K562 (cell line): ENCODE results near the gene SCGB1C2. TPM values are rescaled to one million over a fixed set of nuclear protein-coding genes. Genes with fewer than 3 reads are reported as not detected.

Experiments used
- ARID2 ChIP-seq: fragments of 450-650 bp; IDR thresholded peaks from 2 replicates; pipeline ENCODE4 v1.6.1; 2017; ENCODE audit warnings: antibody characterized with exemption, mild to moderate bottlenecking
- ESRRA ChIP-seq: fragments of 450-650 bp; IDR thresholded peaks from 2 replicates; pipeline ENCODE4 v1.6.1; 2014; ENCODE audit warnings: low read depth, mild to moderate bottlenecking, moderate library complexity, borderline replicate concordance
- NCOA6 ChIP-seq: fragments of 450-650 bp; IDR thresholded peaks from 2 replicates; pipeline ENCODE4 v1.6.1; 2017; ENCODE audit warnings: mild to moderate bottlenecking
- NFIC ChIP-seq: fragments of 450-650 bp; IDR thresholded peaks from 2 replicates; pipeline ENCODE4 v1.6.1; 2017; ENCODE audit warnings: mild to moderate bottlenecking, inconsistent platforms
- POLR2A ChIP-seq: fragments of 450-650 bp; conservative IDR thresholded peaks from 2 replicates; pipeline ENCODE4 v1.6.1; 2016
- polyA plus RNA-seq, 8 experiments: library from polyadenylated mRNA; depleted of rRNA in 4 of 8; stranded (reverse) in 5 of 8; unstranded in 3 of 8; fragments of >200 nt; fragmentation: Nextera tagmentation in 2 of 8; fragmentation: Illumina TruSeq in 1 of 8; extraction: Ambion mirVana in 2 of 8; extraction: Trizol in 1 of 8; gene quantifications; 2 replicates each; pipeline versions ENCODE4 v1.2.1 to v1.2.3, GENCODE V29; 2011 to 2014; ENCODE audit warnings: inconsistent platforms in 1 of 8, missing spikeins in 1 of 8
- total RNA-seq, 7 experiments: library from RNA; depleted of rRNA in 6 of 7; stranded (reverse); fragments of >200 nt in 6 of 7; fragmentation: Illumina TruSeq in 2 of 7; extraction: Trizol in 2 of 7; gene quantifications; 2 replicates each; pipeline versions ENCODE4 v1.2.1 to v1.2.3, GENCODE V29; 2011 to 2021; ENCODE audit warnings: low replicate concordance in 1 of 7
- TF ChIP-seq, protein P1 (sequence below): fragments of 200-600 bp; sonication (generic); IDR thresholded peaks from one replicate; pipeline ENCODE4 v1.6.1; 2012; ENCODE audit warnings: mild to moderate bottlenecking, low read depth, low read length, inconsistent platforms

Gene SCGB1C2
- total and polyA plus RNA-seq, 9 of the 15 experiments (the other 6 are each of a cell fraction or from before 2014, with no cell fraction given) = not detected

DNA sequence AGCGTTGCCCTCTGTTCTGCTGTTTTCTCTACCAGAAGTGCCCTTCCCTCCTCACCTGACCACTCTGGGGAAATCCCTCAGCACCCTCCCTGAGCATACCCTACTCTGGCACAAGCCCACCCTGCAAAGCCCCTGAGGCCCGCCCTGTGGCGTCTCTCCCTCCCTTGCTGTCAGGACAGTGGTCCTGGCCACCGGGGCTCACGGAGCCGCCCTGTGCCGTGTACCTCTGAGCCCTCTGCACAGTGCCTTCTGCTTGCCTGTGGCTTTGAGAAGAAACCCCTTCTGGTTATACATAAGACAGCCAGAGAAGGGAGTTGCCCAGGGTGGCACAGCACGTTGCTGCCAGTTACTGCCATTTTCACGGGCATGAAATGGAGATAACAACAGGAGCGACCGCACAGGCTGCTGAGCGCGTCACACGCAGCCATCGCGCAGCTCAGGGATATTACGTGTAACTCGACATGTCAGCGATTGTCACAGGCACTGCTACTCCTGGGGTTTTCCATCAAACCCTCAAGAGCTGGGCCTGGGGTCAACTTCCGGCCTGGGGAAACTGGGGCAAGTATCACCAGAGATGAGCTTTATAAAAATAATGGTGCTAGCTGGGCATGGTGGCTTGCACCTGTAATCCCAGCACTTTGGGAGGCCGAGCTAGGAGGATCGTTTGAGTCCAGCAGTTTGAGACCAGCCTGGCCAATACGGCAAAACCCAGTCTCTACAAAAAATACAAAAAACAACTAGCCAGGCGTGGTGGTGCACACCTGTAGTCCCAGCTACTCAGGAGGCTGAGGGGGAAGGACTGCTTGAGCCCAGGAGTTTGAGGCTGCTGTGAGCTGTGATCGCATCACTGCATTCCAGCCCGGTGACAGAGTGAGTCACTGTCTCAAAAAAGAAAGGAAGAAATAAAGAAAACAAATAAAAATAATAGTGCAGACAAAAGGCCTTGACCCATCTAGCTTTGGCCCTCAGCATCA, 14.8 kb downstream of the SCGB1C2 start (continued):
- TF ChIP-seq, protein P1, sequence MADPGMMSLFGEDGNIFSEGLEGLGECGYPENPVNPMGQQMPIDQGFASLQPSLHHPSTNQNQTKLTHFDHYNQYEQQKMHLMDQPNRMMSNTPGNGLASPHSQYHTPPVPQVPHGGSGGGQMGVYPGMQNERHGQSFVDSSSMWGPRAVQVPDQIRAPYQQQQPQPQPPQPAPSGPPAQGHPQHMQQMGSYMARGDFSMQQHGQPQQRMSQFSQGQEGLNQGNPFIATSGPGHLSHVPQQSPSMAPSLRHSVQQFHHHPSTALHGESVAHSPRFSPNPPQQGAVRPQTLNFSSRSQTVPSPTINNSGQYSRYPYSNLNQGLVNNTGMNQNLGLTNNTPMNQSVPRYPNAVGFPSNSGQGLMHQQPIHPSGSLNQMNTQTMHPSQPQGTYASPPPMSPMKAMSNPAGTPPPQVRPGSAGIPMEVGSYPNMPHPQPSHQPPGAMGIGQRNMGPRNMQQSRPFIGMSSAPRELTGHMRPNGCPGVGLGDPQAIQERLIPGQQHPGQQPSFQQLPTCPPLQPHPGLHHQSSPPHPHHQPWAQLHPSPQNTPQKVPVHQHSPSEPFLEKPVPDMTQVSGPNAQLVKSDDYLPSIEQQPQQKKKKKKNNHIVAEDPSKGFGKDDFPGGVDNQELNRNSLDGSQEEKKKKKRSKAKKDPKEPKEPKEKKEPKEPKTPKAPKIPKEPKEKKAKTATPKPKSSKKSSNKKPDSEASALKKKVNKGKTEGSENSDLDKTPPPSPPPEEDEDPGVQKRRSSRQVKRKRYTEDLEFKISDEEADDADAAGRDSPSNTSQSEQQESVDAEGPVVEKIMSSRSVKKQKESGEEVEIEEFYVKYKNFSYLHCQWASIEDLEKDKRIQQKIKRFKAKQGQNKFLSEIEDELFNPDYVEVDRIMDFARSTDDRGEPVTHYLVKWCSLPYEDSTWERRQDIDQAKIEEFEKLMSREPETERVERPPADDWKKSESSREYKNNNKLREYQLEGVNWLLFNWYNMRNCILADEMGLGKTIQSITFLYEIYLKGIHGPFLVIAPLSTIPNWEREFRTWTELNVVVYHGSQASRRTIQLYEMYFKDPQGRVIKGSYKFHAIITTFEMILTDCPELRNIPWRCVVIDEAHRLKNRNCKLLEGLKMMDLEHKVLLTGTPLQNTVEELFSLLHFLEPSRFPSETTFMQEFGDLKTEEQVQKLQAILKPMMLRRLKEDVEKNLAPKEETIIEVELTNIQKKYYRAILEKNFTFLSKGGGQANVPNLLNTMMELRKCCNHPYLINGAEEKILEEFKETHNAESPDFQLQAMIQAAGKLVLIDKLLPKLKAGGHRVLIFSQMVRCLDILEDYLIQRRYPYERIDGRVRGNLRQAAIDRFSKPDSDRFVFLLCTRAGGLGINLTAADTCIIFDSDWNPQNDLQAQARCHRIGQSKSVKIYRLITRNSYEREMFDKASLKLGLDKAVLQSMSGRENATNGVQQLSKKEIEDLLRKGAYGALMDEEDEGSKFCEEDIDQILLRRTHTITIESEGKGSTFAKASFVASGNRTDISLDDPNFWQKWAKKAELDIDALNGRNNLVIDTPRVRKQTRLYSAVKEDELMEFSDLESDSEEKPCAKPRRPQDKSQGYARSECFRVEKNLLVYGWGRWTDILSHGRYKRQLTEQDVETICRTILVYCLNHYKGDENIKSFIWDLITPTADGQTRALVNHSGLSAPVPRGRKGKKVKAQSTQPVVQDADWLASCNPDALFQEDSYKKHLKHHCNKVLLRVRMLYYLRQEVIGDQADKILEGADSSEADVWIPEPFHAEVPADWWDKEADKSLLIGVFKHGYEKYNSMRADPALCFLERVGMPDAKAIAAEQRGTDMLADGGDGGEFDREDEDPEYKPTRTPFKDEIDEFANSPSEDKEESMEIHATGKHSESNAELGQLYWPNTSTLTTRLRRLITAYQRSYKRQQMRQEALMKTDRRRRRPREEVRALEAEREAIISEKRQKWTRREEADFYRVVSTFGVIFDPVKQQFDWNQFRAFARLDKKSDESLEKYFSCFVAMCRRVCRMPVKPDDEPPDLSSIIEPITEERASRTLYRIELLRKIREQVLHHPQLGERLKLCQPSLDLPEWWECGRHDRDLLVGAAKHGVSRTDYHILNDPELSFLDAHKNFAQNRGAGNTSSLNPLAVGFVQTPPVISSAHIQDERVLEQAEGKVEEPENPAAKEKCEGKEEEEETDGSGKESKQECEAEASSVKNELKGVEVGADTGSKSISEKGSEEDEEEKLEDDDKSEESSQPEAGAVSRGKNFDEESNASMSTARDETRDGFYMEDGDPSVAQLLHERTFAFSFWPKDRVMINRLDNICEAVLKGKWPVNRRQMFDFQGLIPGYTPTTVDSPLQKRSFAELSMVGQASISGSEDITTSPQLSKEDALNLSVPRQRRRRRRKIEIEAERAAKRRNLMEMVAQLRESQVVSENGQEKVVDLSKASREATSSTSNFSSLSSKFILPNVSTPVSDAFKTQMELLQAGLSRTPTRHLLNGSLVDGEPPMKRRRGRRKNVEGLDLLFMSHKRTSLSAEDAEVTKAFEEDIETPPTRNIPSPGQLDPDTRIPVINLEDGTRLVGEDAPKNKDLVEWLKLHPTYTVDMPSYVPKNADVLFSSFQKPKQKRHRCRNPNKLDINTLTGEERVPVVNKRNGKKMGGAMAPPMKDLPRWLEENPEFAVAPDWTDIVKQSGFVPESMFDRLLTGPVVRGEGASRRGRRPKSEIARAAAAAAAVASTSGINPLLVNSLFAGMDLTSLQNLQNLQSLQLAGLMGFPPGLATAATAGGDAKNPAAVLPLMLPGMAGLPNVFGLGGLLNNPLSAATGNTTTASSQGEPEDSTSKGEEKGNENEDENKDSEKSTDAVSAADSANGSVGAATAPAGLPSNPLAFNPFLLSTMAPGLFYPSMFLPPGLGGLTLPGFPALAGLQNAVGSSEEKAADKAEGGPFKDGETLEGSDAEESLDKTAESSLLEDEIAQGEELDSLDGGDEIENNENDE = no peak
- TF ChIP-seq ARID2 = no peak
- no peak for TF ChIP-seq NCOA6
- no peak for TF ChIP-seq ESRRA
- TF ChIP-seq POLR2A = no peak
- TF ChIP-seq NFIC = no peak
